Measurements from ENCODE around the gene LRTM2.

The LRTM2 gene

DNA sequence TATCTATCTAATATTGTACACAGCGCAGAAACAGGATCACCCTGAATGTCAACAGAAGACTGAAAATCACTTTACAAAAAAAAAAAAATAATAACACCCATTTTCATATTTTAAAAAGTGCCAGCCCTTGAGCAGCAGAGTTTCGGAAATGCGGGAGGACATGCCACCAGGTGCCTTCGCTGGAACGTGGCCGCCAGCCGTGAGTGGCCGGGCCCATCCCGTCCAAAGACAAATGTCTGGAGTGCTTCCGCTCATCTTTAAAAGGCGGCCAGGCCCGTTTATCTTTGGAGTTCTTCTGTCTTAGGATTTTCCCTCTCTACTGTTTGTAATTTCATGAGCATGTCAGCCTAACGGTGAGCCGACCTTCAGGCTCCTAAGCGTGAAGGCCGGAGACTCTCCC, 43.5 kb downstream of the LRTM2 start:
- no peak overlapping the region for H3K14ac ChIP-seq (ENCODE audit: low read length)
- no peak overlapping the region for H2BK12ac ChIP-seq (ENCODE audit: low read length)
- no CpG with 5 or more reads among the region's 16 CpGs for WGBS, 2 donors (ENCODE audit: extremely low coverage in 2 of 2, insufficient read length in 2 of 2, insufficient replicate concordance in 1 of 2)
- H3K27me3 ChIP-seq (ENCODE audit: control insufficient read depth in 3 of 3, insufficient read depth in 3 of 3, low read depth in 1 of 3, low read length in 3 of 3) = peaks cover 0 to 5% (median 0%) of the 10 kb centered on the region in 3 experiments
- no peak overlapping the region for H2AFZ ChIP-seq (ENCODE audit: low read length)
- no peak overlapping the region for H3K9ac ChIP-seq (ENCODE audit: low read depth, low read length, poor library complexity)
- H3K23ac ChIP-seq (ENCODE audit: low read depth, low read length, poor library complexity) = no peak overlapping the region
- no peak overlapping the region for H2BK120ac ChIP-seq (ENCODE audit: low read depth, low read length)
- H3K9me3 ChIP-seq (replicated peaks in 1 of 2; ENCODE audit: control insufficient read depth in 2 of 2, insufficient read depth in 1 of 2, low read depth in 1 of 2, low read length in 2 of 2) = peaks cover 4 to 6% of the 10 kb centered on the region in 2 donors
- no peak for DNase-seq (ENCODE audit: low spot score)
- H2BK5ac ChIP-seq (ENCODE audit: low read length) = no peak overlapping the region
- H4K8ac ChIP-seq (ENCODE audit: low read depth, low read length) = no peak overlapping the region
- H3K4me1 ChIP-seq (ENCODE audit: control insufficient read depth in 2 of 2, insufficient read depth in 1 of 2, low read depth in 1 of 2, low read length in 2 of 2) = no peaks in the 10 kb centered on the region
- no peak overlapping the region for H3K4ac ChIP-seq (ENCODE audit: low read length)
- no peak overlapping the region for H3K27ac ChIP-seq (replicated peaks; ENCODE audit: low read length)
- no peak overlapping the region for H3K4me2 ChIP-seq (ENCODE audit: insufficient read depth, low read length, poor library complexity, severe bottlenecking)
- no peak overlapping the region for H3K18ac ChIP-seq (ENCODE audit: low read length)
- no peak overlapping the region for H2AK5ac ChIP-seq (ENCODE audit: low read depth, low read length)
- H4K91ac ChIP-seq (ENCODE audit: low read depth, low read length, poor library complexity) = no peak overlapping the region
- H2BK15ac ChIP-seq (ENCODE audit: low read length) = no peak overlapping the region
- no peaks in the 10 kb centered on the region for H3K79me1 ChIP-seq (ENCODE audit: low read depth, low read length)
- H3K36me3 ChIP-seq (replicated peaks in 1 of 2; ENCODE audit: control insufficient read depth in 2 of 2, insufficient read depth in 2 of 2, low read length in 2 of 2) = peaks cover 0 to 2% of the 10 kb centered on the region in 2 donors
- H3K4me3 ChIP-seq (ENCODE audit: low read length in 2 of 2) = no peak overlapping the region

GRCh38 chr12:1864456-1864855, 44.1 kb downstream of the LRTM2 start:
- Histone ChIP-seq H4K91ac (ENCODE audit: low read depth, low read length, poor library complexity) (no peak overlapping the region), H3K4me1 (ENCODE audit: control insufficient read depth in 2 of 2, insufficient read depth in 1 of 2, low read depth in 1 of 2, low read length in 2 of 2) (no peaks in the 10 kb centered on the region), H2AFZ (ENCODE audit: low read length) (no peak overlapping the region), H2BK12ac (ENCODE audit: low read length) (no peak overlapping the region), H4K8ac (ENCODE audit: low read depth, low read length) (no peak overlapping the region), H3K27me3 (ENCODE audit: control insufficient read depth in 3 of 3, insufficient read depth in 3 of 3, low read depth in 1 of 3, low read length in 3 of 3) (peaks cover 0 to 11% (median 0%) of the 10 kb centered on the region in 3 experiments), H2AK5ac (ENCODE audit: low read depth, low read length) (no peak overlapping the region), H3K23ac (ENCODE audit: low read depth, low read length, poor library complexity) (no peak overlapping the region), H2BK120ac (ENCODE audit: low read depth, low read length) (no peak overlapping the region), H3K27ac (replicated peaks; ENCODE audit: low read length) (no peak overlapping the region), H3K9ac (ENCODE audit: low read depth, low read length, poor library complexity) (no peak overlapping the region), H3K18ac (ENCODE audit: low read length) (no peak overlapping the region), H3K4me3 (ENCODE audit: low read length in 2 of 2) (no peak overlapping the region), H3K36me3 (replicated peaks in 1 of 2; ENCODE audit: control insufficient read depth in 2 of 2, insufficient read depth in 2 of 2, low read length in 2 of 2) (peaks cover 0 to 2% of the 10 kb centered on the region in 2 donors), H3K79me1 (ENCODE audit: low read depth, low read length) (no peaks in the 10 kb centered on the region), H3K14ac (ENCODE audit: low read length) (peak overlapping the region; percentile 82), H2BK15ac (ENCODE audit: low read length) (no peak overlapping the region), H3K4ac (ENCODE audit: low read length) (no peak overlapping the region), H3K9me3 (replicated peaks in 1 of 2; ENCODE audit: control insufficient read depth in 2 of 2, insufficient read depth in 1 of 2, low read depth in 1 of 2, low read length in 2 of 2) (peaks cover 4 to 9% of the 10 kb centered on the region in 2 donors), H2BK5ac (ENCODE audit: low read length) (no peak overlapping the region), H3K4me2 (ENCODE audit: insufficient read depth, low read length, poor library complexity, severe bottlenecking) (no peak overlapping the region)
- WGBS, 2 donors (ENCODE audit: extremely low coverage in 2 of 2, insufficient read length in 2 of 2, insufficient replicate concordance in 1 of 2) = no CpG with 5 or more reads among the region's 27 CpGs
- DNase-seq (ENCODE audit: low spot score) = no peak

- Histone ChIP-seq H3K79me1 (ENCODE audit: low read depth, low read length) (no peaks in the 10 kb centered on the region), H4K91ac (ENCODE audit: low read depth, low read length, poor library complexity) (no peak overlapping the region), H4K8ac (ENCODE audit: low read depth, low read length) (no peak overlapping the region), H3K4me2 (ENCODE audit: insufficient read depth, low read length, poor library complexity, severe bottlenecking) (no peak overlapping the region), H3K14ac (ENCODE audit: low read length) (peak overlapping the region; percentile 82), H2BK5ac (ENCODE audit: low read length) (no peak overlapping the region), H3K4me3 (ENCODE audit: low read length in 2 of 2) (no peak overlapping the region), H3K9ac (ENCODE audit: low read depth, low read length, poor library complexity) (no peak overlapping the region), H2AK5ac (ENCODE audit: low read depth, low read length) (no peak overlapping the region), H3K9me3 (replicated peaks in 1 of 2; ENCODE audit: control insufficient read depth in 2 of 2, insufficient read depth in 1 of 2, low read depth in 1 of 2, low read length in 2 of 2) (peaks cover 4 to 9% of the 10 kb centered on the region in 2 donors), H2BK12ac (ENCODE audit: low read length) (no peak overlapping the region), H3K18ac (ENCODE audit: low read length) (peak overlapping the region; percentile 51), H2BK15ac (ENCODE audit: low read length) (no peak overlapping the region), H3K4me1 (ENCODE audit: control insufficient read depth in 2 of 2, insufficient read depth in 1 of 2, low read depth in 1 of 2, low read length in 2 of 2) (no peaks in the 10 kb centered on the region), H3K27ac (replicated peaks; ENCODE audit: low read length) (no peak overlapping the region), H3K4ac (ENCODE audit: low read length) (no peak overlapping the region), H2AFZ (ENCODE audit: low read length) (peak overlapping the region; percentile 71), H3K36me3 (replicated peaks in 1 of 2; ENCODE audit: control insufficient read depth in 2 of 2, insufficient read depth in 2 of 2, low read length in 2 of 2) (peaks cover 0 to 2% of the 10 kb centered on the region in 2 donors), H2BK120ac (ENCODE audit: low read depth, low read length) (no peak overlapping the region), H3K27me3 (ENCODE audit: control insufficient read depth in 3 of 3, insufficient read depth in 3 of 3, low read depth in 1 of 3, low read length in 3 of 3) (peaks cover 0 to 13% (median 0%) of the 10 kb centered on the region in 3 experiments), H3K23ac (ENCODE audit: low read depth, low read length, poor library complexity) (peak overlapping the region; percentile 39)
- no peak for DNase-seq (ENCODE audit: low spot score)
- no CpG with 5 or more reads among the region's 37 CpGs for WGBS, 2 donors (ENCODE audit: extremely low coverage in 2 of 2, insufficient read length in 2 of 2, insufficient replicate concordance in 1 of 2)
These were observed 44.5 kb downstream of the LRTM2 start for GRCh38 chr12:1864867-1865266.

- no peak for DNase-seq (ENCODE audit: low spot score)
- WGBS, 2 donors (ENCODE audit: extremely low coverage in 2 of 2, insufficient read length in 2 of 2, insufficient replicate concordance in 1 of 2) = no CpG with 5 or more reads among the region's 32 CpGs
These were observed 45.0 kb downstream of the LRTM2 start for GRCh38 chr12:1865284-1865866.

More at GRCh38 chr12:1865284-1865866, 45.0 kb downstream of the LRTM2 start:
- H2BK120ac ChIP-seq (ENCODE audit: low read depth, low read length) = no peak overlapping the region
- peaks cover 0 to 2% of the 10 kb centered on the region in 2 donors for H3K36me3 ChIP-seq (replicated peaks in 1 of 2; ENCODE audit: control insufficient read depth in 2 of 2, insufficient read depth in 2 of 2, low read length in 2 of 2)
- H2BK12ac ChIP-seq (ENCODE audit: low read length) = no peak overlapping the region
- H2BK15ac ChIP-seq (ENCODE audit: low read length) = no peak overlapping the region
- no peak overlapping the region for H3K14ac ChIP-seq (ENCODE audit: low read length)
- no peak overlapping the region for H3K4me3 ChIP-seq (ENCODE audit: low read length in 2 of 2)
- H3K4me2 ChIP-seq (ENCODE audit: insufficient read depth, low read length, poor library complexity, severe bottlenecking) = no peak overlapping the region
- H3K27me3 ChIP-seq (ENCODE audit: control insufficient read depth in 3 of 3, insufficient read depth in 3 of 3, low read depth in 1 of 3, low read length in 3 of 3) = peaks cover 0 to 13% (median 0%) of the 10 kb centered on the region in 3 experiments
- H4K91ac ChIP-seq (ENCODE audit: low read depth, low read length, poor library complexity) = no peak overlapping the region
- H3K27ac ChIP-seq (replicated peaks; ENCODE audit: low read length) = no peak overlapping the region
- H3K79me1 ChIP-seq (ENCODE audit: low read depth, low read length) = no peaks in the 10 kb centered on the region
- H4K8ac ChIP-seq (ENCODE audit: low read depth, low read length) = no peak overlapping the region
- no peak overlapping the region for H2BK5ac ChIP-seq (ENCODE audit: low read length)
- H3K23ac ChIP-seq (ENCODE audit: low read depth, low read length, poor library complexity) = no peak overlapping the region
- H3K4me1 ChIP-seq (ENCODE audit: control insufficient read depth in 2 of 2, insufficient read depth in 1 of 2, low read depth in 1 of 2, low read length in 2 of 2) = no peaks in the 10 kb centered on the region
- H2AK5ac ChIP-seq (ENCODE audit: low read depth, low read length) = no peak overlapping the region
- H3K9ac ChIP-seq (ENCODE audit: low read depth, low read length, poor library complexity) = no peak overlapping the region
- peak overlapping the region; percentile 51 for H3K18ac ChIP-seq (ENCODE audit: low read length)
- H3K9me3 ChIP-seq (replicated peaks in 1 of 2; ENCODE audit: control insufficient read depth in 2 of 2, insufficient read depth in 1 of 2, low read depth in 1 of 2, low read length in 2 of 2) = peaks cover 4 to 9% of the 10 kb centered on the region in 2 donors
- H3K4ac ChIP-seq (ENCODE audit: low read length) = no peak overlapping the region
- peak overlapping the region; percentile 71 for H2AFZ ChIP-seq (ENCODE audit: low read length)
